GM23248 (cell line): ENCODE measurements around the gene SMC6.

ENCODE experiments used
- EZH2 ChIP-seq: fragments of 200-600 bp; sonication (generic); IDR thresholded peaks from 2 replicates; pipeline ENCODE4 v1.6.1; 2018; ENCODE audit warnings: antibody characterized with exemption, mild to moderate bottlenecking; ENCODE audit not compliant: insufficient read depth, poor library complexity, severe bottlenecking
- EZH2phosphoT487 ChIP-seq: fragments of 200-600 bp; sonication (generic); IDR thresholded peaks from 2 replicates; pipeline ENCODE4 v1.6.1; 2018; ENCODE audit warnings: antibody characterized with exemption, moderate library complexity, mild to moderate bottlenecking, low read depth; ENCODE audit not compliant: insufficient read depth

- TF ChIP-seq EZH2phosphoT487, result no peak
- TF ChIP-seq EZH2, result no peak
These were observed 80.9 kb downstream of the SMC6 start for GRCh38 chr2:17672583-17673317.
